HG02642 (cell line): ENCODE results near the gene CWF19L1.
A peak's percentile ranks its signal among the peaks of the same experiment; 100 is the strongest.

Experiments
- ATAC-seq: cut with Tn5 transposase; IDR thresholded peaks from one replicate; pipeline ENCODE4 v1.9.1; 2021; ENCODE audit warnings: mild to moderate bottlenecking; ENCODE audit not compliant: unreplicated experiment, poor library complexity

Gene CWF19L1

DNA sequence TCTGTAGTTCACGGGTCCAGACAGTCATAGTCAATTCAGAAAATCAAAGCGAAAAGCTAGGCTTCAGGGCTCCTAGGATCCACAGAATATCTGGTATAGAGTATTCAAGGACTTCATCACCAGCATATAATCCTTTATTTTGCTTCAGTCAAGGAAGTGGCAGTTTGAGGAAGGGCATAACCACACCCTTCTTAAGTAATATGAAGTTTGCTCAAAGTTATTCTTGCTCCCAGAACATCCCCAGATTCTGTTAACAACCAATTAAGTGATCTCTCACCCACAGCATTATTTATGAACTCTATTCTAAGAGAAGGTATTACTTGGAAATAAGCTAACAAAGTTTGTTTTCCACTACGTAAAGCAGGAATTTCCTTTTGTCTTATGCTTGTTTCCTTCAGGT is 13.2 kb downstream of the CWF19L1 start:
- ATAC-seq, result no peak

DNA sequence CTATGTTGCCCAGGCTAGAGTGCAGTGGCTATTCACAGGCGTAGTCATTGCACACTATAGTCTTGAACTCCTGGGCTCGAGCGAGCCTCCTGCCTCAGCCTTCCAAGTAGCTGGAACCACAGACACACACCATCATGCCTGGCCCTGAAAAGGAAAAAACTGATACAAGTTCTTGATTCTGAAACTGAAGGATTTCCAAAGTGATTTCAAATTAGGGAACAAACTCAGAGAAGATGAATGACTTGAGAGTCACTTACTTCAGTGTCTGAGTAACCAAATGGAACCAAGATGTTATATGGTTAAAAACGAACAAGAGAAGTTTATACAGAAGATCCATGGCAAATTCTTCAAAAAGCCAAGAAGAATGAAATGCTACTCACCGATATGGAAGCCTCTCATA is 14.4 kb downstream of the CWF19L1 start:
- ATAC-seq, result no peak

DNA sequence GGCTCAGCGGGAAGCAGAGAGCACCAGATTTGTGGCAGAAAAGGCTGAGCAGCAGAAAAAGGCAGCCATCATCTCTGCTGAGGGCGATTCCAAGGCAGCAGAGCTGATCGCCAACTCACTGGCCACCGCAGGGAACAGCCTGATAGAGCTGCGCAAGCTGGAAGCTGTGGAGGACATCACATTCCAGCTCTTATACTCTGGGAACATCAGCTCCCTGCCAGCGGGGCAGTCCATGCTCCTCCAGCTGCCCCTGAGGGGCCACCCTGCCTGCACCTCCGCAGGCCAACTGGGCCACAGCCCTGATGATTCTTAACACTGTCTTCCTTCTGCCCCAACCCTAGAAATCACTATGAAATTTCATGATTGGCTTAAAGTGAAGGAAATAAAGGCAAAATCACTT is 18.6 kb downstream of the CWF19L1 start:
- no peak for ATAC-seq

DNA sequence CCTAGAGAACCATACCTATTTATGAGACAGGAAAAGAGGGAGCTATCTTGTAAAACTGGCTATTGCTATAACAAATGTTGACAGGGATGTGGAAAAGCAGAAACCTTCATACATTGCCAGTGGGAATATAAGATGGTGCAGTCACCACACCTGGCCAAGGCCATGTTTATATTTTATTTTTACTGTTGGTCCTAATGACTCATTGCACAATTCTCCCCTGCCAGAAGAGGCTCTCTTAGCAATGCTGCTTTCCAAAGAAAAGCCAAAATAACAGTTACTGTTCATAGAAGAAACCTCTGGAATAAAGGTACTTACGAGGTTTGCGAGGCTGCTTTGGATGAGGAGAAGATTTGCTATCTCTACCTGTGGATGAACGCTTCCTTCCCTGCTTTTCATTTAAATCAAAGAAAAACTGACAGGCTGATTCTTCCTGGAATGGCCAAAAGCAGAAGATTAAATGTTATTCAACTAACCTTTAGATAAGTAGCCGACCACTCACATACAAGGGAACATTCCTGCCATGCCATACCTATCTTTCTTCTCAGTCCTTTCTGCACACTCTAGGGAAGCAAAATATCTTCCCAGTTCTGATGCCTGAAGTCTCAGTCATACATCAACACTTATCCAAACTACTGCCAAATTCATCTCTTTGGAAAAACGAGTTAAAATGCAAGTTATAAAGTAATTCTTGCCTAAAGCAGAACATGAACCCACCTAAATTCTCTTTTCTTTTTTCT is 21.8 kb downstream of the CWF19L1 start:
- no peak for ATAC-seq

DNA sequence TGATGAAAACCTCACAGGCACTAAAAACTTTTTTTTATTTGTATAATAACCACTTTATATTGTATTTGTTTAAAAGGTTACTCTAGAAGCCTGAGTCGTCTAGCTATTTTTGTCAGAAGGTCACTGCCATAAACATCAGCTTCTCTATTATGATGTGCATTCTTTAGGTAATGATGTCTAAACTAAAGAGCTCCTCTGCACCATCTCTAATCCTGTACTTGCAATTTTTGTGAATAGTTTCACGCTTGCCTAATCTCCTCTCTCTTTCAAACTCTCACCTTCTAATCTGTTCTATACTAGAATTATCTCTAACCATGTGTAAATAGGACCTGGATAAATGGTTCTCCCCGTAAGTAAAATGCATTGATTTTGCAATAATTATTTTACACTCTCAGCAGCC is 27.6 kb downstream of the CWF19L1 start:
- ATAC-seq, result no peak

DNA sequence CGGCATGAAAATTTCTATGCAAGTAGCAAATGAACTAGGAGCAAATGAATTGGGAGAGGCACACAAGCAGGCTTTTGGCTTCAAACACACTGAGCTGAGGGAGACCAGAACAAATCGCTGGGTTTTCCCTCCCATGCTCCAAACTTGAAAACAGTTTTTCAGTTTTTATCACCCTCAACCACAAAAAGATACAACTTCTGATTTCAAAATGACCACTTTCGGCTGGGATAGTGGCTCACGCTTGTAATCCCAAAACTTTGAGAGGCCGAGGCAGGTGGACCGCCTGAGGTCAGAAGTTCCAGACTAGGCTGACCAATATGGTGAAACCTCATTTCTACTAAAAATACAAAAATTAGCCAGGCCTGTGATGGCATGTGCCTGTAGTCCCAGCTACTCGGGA is 29.0 kb downstream of the CWF19L1 start:
- no peak for ATAC-seq

DNA sequence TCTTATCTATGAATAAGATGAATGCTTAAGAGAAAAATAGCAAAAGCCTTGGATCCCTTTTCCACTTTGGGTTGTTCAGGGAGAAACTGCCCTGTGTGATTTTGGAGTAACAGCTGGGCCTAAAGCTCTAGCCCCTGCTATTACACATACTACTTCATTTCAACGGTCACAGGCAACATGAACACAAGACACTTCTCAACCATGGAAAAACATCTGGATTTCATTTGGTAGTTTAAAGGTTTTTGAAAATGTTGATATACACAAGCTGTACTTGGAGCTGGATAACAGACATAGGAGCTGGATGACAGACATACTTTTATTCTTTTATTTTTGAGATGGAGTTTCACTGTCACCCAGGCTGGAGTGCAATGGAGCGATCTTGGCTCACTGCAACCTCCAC is 35.3 kb downstream of the CWF19L1 start:
- ATAC-seq, result no peak

DNA sequence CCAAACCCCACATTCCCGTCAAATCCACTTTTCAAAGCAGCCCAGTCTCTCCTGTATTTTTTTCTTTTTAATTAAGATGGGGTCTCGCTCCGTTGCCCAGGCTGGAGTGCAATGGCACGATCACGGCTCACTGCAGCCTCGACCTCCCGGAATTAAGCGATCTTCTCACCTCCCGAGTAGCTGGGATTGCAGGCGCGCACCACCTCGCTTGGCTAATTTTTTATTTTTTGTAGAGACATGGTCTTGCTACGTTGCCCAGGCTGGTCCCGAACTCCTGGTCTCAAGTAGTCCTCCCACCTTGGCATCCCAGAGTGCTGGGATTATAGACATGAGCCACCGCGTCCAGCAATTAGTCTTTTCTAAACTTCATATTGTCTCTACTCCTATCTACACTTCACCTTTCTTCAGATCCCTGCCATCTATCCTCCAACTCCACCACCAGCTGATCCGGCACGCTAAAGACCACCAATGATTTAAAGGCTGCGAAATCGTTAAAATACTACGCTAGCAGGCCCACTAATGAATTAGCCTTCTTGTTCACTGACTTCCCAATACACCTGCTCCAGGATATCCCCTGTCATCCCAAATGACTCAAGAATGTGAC is 37.5 kb downstream of the CWF19L1 start:
- ATAC-seq, result no peak

DNA sequence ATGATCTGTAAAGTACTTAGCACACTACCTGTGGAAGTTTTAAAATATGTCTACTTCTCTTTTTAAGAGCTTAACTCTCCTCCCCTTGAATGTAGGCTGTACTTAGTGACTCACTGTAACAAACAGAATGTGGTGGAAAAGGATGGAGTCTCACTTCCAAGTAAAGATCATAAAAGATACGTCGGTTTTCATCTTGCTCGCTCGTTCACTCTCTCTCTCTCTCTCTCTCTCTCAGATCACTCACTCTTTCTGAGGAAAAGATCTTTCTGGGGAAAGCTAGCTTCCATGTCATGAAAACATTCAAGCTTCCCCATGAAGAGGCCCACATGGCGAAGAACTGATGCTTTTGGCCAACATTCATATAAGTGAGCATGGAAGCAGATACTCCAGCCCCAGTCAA is 43.6 kb downstream of the CWF19L1 start:
- no peak for ATAC-seq

DNA sequence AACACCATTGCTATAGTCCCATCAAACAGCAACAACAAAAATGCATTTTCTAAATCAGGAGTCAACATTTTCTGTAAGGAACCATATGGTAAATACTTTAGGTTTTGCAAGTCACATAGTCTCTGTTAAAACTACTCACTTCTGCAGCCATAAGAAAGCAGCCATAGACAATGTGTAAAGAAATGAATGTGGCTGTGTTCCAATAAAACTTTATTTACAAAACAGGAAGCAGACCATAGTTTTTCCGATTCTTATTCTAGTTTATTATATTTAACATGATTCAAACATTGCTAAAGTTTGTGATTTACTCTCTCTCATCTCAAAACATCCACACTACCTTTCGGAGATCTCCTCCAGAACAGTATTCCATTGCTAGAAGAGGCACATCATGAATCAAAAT is 44.9 kb downstream of the CWF19L1 start:
- ATAC-seq, result no peak

DNA sequence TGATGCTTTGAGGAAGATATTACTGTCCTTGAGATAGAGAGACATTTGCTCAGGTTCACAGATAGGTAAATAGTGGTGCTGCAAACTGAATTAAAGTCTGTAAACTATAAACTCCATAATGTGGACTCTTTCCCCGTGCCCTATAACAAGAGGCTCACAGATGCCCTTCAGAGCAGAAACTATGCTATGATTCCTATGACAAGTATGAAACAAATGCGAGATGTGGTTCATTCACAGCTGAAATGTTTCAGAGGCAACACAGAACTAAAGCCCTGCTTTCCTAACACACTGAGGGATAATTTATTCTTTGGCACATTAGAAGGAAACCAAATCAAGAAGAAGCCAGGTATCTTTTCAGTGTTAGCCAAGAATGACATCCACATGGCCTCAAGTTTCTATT is 51.4 kb downstream of the CWF19L1 start:
- no peak for ATAC-seq

DNA sequence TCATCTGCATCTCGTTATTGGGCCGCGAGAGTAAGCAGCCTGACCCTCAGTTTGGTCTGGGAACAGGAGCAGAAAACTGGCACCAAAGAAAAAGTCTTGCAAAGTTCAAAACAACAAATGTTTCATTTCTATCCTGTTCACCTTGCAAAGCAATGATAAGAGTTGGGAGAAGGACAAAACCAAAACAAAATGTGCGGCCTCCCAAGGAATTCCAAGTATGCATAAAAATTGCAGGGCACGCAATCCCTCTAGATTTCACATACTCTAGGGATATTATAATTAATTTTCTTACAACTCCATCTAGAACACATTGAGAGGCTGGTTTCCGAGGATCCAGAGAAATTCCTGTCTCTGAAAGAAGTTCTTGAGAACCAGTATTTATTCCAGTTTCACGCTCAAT is 58.1 kb downstream of the CWF19L1 start:
- ATAC-seq, result no peak

DNA sequence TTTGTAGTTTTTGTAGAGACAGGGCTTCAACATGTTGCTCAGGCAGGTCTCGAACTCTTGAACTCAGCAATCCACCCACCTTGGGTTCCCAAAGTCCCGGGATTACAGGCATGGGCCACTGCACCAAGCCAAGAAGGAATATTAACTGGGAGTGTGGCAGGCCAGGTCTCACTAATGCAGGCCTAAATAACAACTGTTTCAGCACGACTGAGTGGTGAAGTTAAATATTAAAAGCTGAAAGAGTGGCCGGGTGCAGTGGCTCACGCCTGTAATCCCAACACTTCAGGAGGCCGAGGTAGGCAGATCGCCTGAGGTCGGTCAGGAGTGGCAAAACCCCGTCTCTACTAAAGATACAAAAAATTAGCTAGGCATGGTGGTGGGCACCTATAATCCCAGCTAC is 59.2 kb downstream of the CWF19L1 start:
- ATAC-seq, result no peak

DNA sequence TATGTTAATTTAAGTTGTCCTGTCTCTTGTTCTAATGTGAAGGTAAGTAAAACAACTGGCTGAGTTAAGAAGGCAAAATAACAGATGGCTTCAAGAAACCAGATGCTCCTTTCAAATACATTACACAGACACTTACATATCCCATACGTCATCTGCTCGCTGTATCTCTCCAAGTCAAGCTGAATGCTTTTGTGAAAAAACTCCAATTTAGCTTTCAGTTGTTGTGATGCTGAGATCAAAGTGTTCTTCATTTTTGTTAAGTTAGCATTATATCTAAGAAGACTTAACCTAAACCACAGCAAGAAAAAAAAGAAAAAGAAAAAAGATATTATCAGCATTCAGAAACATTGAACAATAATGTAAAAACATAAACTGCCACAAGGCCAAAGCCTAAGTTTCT is 63.1 kb downstream of the CWF19L1 start:
- no peak for ATAC-seq

DNA sequence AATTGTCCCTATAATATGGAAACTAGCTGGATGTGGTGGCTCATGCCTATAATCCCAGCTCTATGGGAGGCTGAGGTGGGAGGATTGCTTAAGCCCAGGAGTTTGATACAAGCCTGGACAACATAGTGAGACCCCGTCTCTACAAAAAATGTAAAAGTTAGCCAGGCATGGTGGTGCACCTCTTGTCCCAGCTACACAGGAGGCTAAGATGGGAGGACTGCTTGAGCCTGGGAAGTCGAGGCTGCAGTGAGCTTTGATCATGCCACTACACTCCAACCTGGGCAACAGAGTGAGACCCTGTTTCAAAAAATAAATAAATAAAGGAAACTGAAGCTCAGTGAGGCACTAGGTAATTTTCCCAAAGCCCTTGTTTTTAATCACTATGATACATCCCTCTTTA is 65.9 kb downstream of the CWF19L1 start:
- no peak for ATAC-seq

DNA sequence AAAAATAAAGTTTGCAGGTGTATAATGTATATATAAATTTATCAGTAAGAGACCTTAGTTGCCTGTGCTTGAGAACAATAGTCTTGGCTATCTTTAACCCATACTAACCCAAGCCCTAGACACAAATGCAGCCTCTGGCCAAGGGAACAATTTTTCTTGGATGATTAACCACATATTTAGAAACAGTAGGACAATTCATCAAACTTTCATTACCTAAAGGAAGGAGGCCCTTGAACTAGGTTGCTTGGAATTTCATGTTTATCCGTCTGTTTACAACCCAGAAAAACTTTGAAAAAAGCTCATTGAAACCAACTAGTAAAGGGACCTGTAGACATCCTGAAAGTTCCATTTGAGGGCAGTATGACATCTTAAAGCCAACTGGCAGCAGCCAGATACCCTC is 72.7 kb downstream of the CWF19L1 start:
- no peak for ATAC-seq

DNA sequence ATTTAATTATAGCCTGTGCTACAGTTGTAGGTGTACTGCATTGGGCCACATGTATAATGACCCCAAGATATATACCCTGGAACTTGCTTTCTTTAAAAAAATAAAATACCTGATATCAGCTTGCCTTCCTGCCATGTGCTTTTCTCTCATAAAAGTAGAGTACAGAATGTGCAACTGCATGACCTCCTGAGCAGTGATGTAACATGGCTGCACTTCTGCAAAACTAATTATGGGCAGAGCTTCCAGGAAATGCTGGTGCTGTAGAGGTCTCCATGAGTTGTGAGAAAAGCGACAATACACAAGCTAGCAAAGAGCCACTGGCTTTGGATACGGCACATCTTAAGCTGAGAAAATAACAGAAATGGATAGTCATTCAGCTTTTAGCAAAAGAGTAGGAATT is 75.1 kb downstream of the CWF19L1 start:
- ATAC-seq, result no peak

DNA sequence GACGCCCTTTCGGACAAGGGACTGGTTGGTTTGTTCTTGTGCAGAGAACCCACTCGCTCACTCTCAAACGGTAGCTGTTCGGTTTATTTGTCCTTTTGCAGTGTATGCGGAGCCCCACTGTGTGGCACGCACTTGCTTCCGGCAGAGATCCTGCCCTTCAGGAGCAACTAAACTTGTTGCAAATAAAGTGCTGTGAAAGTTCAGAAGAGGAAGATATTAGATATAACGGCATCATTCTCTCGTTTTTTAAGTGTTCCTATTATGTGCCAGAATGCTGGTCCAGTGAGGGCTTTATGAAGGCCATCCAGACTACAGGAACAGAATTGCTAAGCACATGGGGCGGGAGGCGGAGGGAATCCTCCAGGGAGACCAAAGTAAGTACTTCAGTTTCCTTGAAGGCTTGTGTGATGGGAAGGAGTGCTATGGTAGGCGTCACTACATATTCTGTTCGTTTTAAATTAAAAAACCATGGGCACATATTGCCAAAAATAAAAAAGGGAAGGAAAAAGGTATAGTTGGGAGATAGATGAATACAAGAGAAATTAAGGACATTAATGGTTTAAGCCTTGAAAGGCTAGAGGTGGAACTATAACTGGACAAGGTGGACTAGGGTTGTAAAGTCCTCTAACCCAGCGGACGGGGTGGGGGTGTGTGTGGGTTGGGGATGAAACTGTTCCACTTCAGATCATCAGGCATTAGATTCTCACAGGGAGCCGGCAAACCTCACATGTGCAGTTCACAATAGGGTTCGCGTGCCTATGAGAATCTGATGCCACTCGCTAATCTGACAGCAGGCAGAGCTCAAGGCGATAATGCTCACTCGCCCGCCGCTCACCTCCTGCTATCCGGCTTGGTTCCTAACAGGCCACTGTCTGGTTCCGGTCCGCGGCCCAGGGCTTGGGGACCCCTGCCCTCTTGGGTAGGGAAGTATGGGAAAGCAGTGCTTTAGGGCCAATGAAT is 80.9 kb downstream of the CWF19L1 start:
- ATAC-seq, result peak; percentile 52

DNA sequence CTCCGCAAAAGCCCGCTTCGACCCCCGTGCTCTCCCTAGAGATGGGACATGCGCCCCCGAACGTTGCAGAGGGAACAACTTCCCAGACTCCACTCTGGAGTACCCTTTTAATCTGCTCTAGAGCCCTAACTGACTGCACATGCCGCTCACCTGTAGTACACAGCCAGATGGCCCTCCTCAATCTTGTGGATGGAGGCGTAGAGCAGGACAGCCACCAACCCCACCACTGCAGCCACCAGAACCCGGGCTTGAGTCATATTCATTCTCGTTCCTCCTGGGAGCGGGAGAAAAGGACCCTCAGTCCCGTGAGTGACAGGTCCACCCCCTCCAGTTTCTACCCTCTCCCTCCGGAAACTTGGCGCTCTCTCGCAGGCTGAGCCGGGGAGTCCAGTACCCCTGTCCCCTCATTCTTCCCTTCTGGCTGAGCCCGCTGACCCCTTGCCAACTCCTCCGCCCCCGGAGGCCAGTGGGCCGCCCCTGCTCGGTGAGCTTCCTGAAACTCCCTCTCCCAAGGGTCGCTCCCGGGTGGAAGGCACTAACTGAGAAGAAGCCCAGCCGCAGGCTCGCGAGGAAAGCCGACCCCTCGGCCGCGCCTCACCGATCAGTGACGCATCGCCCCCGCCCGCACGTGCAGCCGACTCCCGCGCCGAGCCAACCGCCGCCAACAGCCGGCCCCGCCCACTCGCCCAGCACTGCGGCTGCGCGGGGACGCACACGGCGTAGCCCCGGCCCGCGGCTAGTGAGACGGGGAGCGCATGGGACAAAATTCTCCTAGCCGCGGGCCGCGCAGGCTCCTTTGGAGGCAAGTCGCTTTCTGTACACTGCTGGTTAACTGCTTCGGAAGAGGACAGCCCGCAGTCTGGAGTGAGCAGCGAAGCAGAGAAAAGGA is 81.8 kb downstream of the CWF19L1 start, which contains the start of gene ERLIN1:
TSS of gene ERLIN1 (minus strand) at position 666 of the 889 bp plus-strand sequence. CDS start at position 263, 403 bp downstream.
- peak; percentile 87 for ATAC-seq

DNA sequence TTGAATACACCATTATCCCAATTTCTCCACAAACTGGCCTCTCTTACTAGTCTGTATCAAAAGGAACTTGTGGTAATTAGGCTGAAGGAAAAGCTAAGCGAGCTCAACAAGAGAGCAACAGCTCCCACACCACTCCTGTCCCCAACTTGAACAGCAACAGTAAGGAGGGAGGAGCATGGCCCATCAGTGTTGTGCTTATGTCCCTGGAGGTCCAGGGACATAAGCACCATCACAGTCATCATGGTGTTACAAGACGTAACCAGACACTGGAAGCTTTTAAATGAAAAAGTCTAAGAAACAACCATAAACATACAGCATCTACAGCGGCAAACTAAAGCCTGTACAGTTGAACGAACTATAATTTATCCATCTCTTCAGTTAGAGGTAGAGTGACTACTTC is 82.6 kb downstream of the CWF19L1 start:
- ATAC-seq, result no peak
